Stimulated activated effector memory CD8-positive, alpha-beta T cell treated with anti-CD3 and anti-CD28 coated beads, Interleukin-12 subunit alpha, Interleukin-12 subunit beta, amount 100 ng/mL, for 72 hours (primary cell): ENCODE results near the gene SLC13A4.
A peak's percentile ranks its signal among the peaks of the same experiment; 100 is the strongest.

Experiments used
- ATAC-seq: fragments of 150-1000 bp; cut with Tn5 transposase; 2 replicates; pipeline ENCODE4 v1.10.0; 2021
- DNase-seq, 2 donors: peaks; one replicate each; pipeline ENCODE4 v3.0.0; 2021 to 2022; ENCODE audit warnings: low spot score in 2 of 2
- H3K27ac Mint-ChIP-seq: one replicate; pipeline ENCODE4 v1.8.0; 2022; ENCODE audit warnings: mild to moderate bottlenecking, mixed read lengths
- H3K36me3 Mint-ChIP-seq: one replicate; pipeline ENCODE4 v1.8.0; 2022; ENCODE audit warnings: mild to moderate bottlenecking, mixed read lengths
- H3K4me1 Mint-ChIP-seq: one replicate; pipeline ENCODE4 v1.8.0; 2022; ENCODE audit warnings: mixed read lengths
- H3K4me3 Mint-ChIP-seq: one replicate; pipeline ENCODE4 v1.8.0; 2022; ENCODE audit warnings: mild to moderate bottlenecking, mixed read lengths
- H3K9me3 Mint-ChIP-seq: one replicate; pipeline ENCODE4 v1.8.0; 2022; ENCODE audit warnings: mixed read lengths

SLC13A4 gene

GRCh38 chr7:135759532-135759931, 31.5 kb upstream of the SLC13A4 start:
- ATAC-seq, result no peak
- no peak for DNase-seq
- Mint-ChIP-seq H3K4me1 (peaks cover 5% of the 10 kb centered on the region), H3K36me3 (no peaks in the 10 kb centered on the region), H3K4me3 (no peak overlapping the region), H3K27ac (no peak overlapping the region), H3K9me3 (no peaks in the 10 kb centered on the region)

GRCh38 chr7:135758531-135758932, 30.5 kb upstream of the SLC13A4 start:
- H3K4me1 Mint-ChIP-seq, result peaks cover 5% of the 10 kb centered on the region
- no peak overlapping the region for H3K27ac Mint-ChIP-seq
- no peak for DNase-seq
- H3K36me3 Mint-ChIP-seq, result no peaks in the 10 kb centered on the region
- no peaks in the 10 kb centered on the region for H3K9me3 Mint-ChIP-seq
- H3K4me3 Mint-ChIP-seq, result no peak overlapping the region
- no peak for ATAC-seq

GRCh38 chr7:135757719-135758411, 29.9 kb upstream of the SLC13A4 start:
- ATAC-seq (no peak), DNase-seq (no peak)
- Mint-ChIP-seq H3K4me3 (no peak overlapping the region), H3K27ac (no peak overlapping the region), H3K9me3 (no peaks in the 10 kb centered on the region), H3K4me1 (peaks cover 5% of the 10 kb centered on the region), H3K36me3 (no peaks in the 10 kb centered on the region)

GRCh38 chr7:135756191-135756590, 28.2 kb upstream of the SLC13A4 start:
- Mint-ChIP-seq H3K4me3 (no peak overlapping the region), H3K27ac (no peak overlapping the region), H3K4me1 (no peaks in the 10 kb centered on the region), H3K36me3 (no peaks in the 10 kb centered on the region), H3K9me3 (no peaks in the 10 kb centered on the region)
- DNase-seq (no peak), ATAC-seq (no peak)

- no peaks in the 10 kb centered on the region for H3K4me1 Mint-ChIP-seq
- DNase-seq, result no peak
- H3K36me3 Mint-ChIP-seq, result no peaks in the 10 kb centered on the region
- no peak for ATAC-seq
- H3K9me3 Mint-ChIP-seq, result no peaks in the 10 kb centered on the region
- H3K27ac Mint-ChIP-seq, result no peak overlapping the region
- H3K4me3 Mint-ChIP-seq, result no peak overlapping the region
Observed at GRCh38 chr7:135755351-135755753, 27.4 kb upstream of the SLC13A4 start.

- ATAC-seq (no peak), DNase-seq (no peak)
- Mint-ChIP-seq H3K27ac (no peak overlapping the region), H3K4me1 (no peaks in the 10 kb centered on the region), H3K9me3 (no peaks in the 10 kb centered on the region), H3K4me3 (no peak overlapping the region), H3K36me3 (no peaks in the 10 kb centered on the region)
Observed at GRCh38 chr7:135753616-135754413, 25.8 kb upstream of the SLC13A4 start.

- no peaks in the 10 kb centered on the region for H3K9me3 Mint-ChIP-seq
- no peaks in the 10 kb centered on the region for H3K4me1 Mint-ChIP-seq
- peak; percentile 6 for ATAC-seq
- no peaks in the 10 kb centered on the region for H3K36me3 Mint-ChIP-seq
- no peak within 1 kb of the TSS for H3K4me3 Mint-ChIP-seq
- no peak within 1 kb of the TSS for H3K27ac Mint-ChIP-seq
- no peak for DNase-seq
Observed at GRCh38 chr7:135748770-135749169, 20.8 kb upstream of the SLC13A4 start, which contains the start of gene FAM180A. TSS of gene FAM180A (minus strand) at chr7:135748813. CDS start at chr7:135748580, 233 bp downstream.

- Mint-ChIP-seq H3K9me3 (no peaks in the 10 kb centered on the region), H3K36me3 (no peaks in the 10 kb centered on the region), H3K4me3 (no peak overlapping the region), H3K27ac (no peak overlapping the region), H3K4me1 (no peaks in the 10 kb centered on the region)
- ATAC-seq, result no peak
- no peak for DNase-seq
Observed at GRCh38 chr7:135747366-135747765, 19.4 kb upstream of the SLC13A4 start.

GRCh38 chr7:135745703-135746312, 17.8 kb upstream of the SLC13A4 start:
- Mint-ChIP-seq H3K4me1 (no peaks in the 10 kb centered on the region), H3K4me3 (no peak overlapping the region), H3K36me3 (no peaks in the 10 kb centered on the region), H3K27ac (no peak overlapping the region), H3K9me3 (no peaks in the 10 kb centered on the region)
- DNase-seq, result no peak
- no peak for ATAC-seq

- no peak for DNase-seq
- ATAC-seq, result no peak
- no peaks in the 10 kb centered on the region for H3K36me3 Mint-ChIP-seq
- no peak overlapping the region for H3K27ac Mint-ChIP-seq
- H3K4me3 Mint-ChIP-seq, result no peak overlapping the region
- no peaks in the 10 kb centered on the region for H3K9me3 Mint-ChIP-seq
- H3K4me1 Mint-ChIP-seq, result no peaks in the 10 kb centered on the region
Observed at GRCh38 chr7:135744938-135745702, 17.1 kb upstream of the SLC13A4 start.

GRCh38 chr7:135743907-135744731, 16.1 kb upstream of the SLC13A4 start:
- H3K4me1 Mint-ChIP-seq, result no peaks in the 10 kb centered on the region
- H3K36me3 Mint-ChIP-seq, result no peaks in the 10 kb centered on the region
- ATAC-seq, result no peak
- no peaks in the 10 kb centered on the region for H3K9me3 Mint-ChIP-seq
- no peak overlapping the region for H3K27ac Mint-ChIP-seq
- DNase-seq, result no peak
- no peak overlapping the region for H3K4me3 Mint-ChIP-seq

- no peak for DNase-seq
- no peak overlapping the region for H3K4me3 Mint-ChIP-seq
Observed at GRCh38 chr7:135742371-135742770, 14.4 kb upstream of the SLC13A4 start.

GRCh38 chr7:135741905-135742304, 13.9 kb upstream of the SLC13A4 start:
- Mint-ChIP-seq H3K27ac (no peak overlapping the region), H3K4me3 (no peak overlapping the region), H3K36me3 (no peaks in the 10 kb centered on the region), H3K4me1 (no peaks in the 10 kb centered on the region), H3K9me3 (no peaks in the 10 kb centered on the region)
- no peak for ATAC-seq
- no peak for DNase-seq

More at GRCh38 chr7:135742371-135742770, 14.4 kb upstream of the SLC13A4 start:
- no peaks in the 10 kb centered on the region for H3K4me1 Mint-ChIP-seq
- no peak overlapping the region for H3K27ac Mint-ChIP-seq
- ATAC-seq, result no peak
- no peaks in the 10 kb centered on the region for H3K9me3 Mint-ChIP-seq
- no peaks in the 10 kb centered on the region for H3K36me3 Mint-ChIP-seq

GRCh38 chr7:135740889-135741288, 12.9 kb upstream of the SLC13A4 start:
- Mint-ChIP-seq H3K4me1 (no peaks in the 10 kb centered on the region), H3K9me3 (no peaks in the 10 kb centered on the region), H3K36me3 (no peaks in the 10 kb centered on the region), H3K27ac (no peak overlapping the region), H3K4me3 (no peak overlapping the region)
- DNase-seq (no peak), ATAC-seq (no peak)
